Measurements from ENCODE around the gene BHLHE40. TPM values are rescaled to one million over a fixed set of nuclear protein-coding genes. Genes with fewer than 3 reads are reported as not detected.

Gene BHLHE40
- total and polyA plus RNA-seq, 2 of the 13 experiments (the other 11 are each of a cell fraction or from before 2014, with no cell fraction given), result 1.8 to 51.0 TPM

DNA sequence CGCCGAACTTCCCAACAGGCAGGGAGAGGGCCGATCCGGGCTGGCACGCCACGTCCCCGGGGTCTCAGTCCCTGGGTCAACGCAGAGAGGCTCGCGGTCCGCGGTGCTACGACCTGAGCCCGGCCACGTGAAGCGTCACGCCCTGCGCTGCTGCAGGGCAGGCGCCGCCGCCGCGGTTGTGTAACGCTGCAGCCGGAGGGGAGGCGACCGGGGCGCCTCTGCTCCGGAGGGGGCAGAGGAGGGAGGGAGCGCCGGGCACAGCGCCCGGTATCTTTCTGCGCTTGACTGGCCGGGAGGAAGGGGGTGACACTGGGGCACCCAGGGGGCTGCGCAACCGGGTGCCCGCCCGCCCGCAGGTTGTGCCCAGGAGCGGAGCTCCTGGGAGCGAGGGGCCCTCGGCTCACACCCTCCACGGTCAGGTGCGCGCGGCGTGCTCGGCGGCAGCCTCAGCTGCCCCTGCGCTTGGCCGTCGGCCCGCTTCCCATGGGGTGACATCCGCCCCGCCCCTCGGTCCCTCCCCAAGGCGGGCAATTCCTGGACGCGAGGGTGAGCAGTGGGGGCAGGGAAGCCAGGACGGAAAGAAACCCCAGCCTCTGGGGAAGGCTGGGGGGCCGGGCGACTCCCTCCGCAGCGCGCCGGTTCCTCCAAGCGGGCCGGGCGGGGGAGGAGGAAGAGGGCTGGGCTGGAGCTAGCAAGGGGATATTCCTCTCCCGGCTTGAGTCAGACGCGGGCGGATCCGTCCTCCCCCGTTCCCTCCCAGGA is 852 bp upstream of the BHLHE40 start (continued):
- no peak for TF ChIP-seq ZBTB44 (CRISPR knock-in tag; IDR thresholded peaks at IDR 0.05)
- no peak for TF ChIP-seq SMARCC2 (IDR thresholded peaks at IDR 0.05)
- no peak for TF ChIP-seq BRCA1 (CRISPR knock-in tag; IDR thresholded peaks at IDR 0.05)
- TF ChIP-seq ZNF766 (CRISPR knock-in tag; IDR thresholded peaks at IDR 0.05; ENCODE audit: borderline replicate concordance), result peak; percentile 41; the same call in 1 of the 2 replicates
- peak; percentile 76; the same call in 1 of the 2 replicates for TF ChIP-seq TFAP4 (IDR thresholded peaks at IDR 0.05; ENCODE audit: borderline replicate concordance, low read depth)
- peak; percentile 92 for TF ChIP-seq HOXA9 (CRISPR knock-in tag; IDR thresholded peaks at IDR 0.05; ENCODE audit: borderline replicate concordance)
- no peak for TF ChIP-seq NFIB (CRISPR knock-in tag; IDR thresholded peaks at IDR 0.05; ENCODE audit: borderline replicate concordance)
- TF ChIP-seq ZNF772 (CRISPR knock-in tag; IDR thresholded peaks at IDR 0.05), result peak; percentile 91
- TF ChIP-seq, protein P1, sequence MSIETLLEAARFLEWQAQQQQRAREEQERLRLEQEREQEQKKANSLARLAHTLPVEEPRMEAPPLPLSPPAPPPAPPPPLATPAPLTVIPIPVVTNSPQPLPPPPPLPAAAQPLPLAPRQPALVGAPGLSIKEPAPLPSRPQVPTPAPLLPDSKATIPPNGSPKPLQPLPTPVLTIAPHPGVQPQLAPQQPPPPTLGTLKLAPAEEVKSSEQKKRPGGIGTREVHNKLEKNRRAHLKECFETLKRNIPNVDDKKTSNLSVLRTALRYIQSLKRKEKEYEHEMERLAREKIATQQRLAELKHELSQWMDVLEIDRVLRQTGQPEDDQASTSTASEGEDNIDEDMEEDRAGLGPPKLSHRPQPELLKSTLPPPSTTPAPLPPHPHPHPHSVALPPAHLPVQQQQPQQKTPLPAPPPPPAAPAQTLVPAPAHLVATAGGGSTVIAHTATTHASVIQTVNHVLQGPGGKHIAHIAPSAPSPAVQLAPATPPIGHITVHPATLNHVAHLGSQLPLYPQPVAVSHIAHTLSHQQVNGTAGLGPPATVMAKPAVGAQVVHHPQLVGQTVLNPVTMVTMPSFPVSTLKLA (IDR thresholded peaks at IDR 0.05), result peak; percentile 52
- peak; percentile 78 for TF ChIP-seq HNRNPK (IDR thresholded peaks at IDR 0.05; ENCODE audit: low read depth, low read length, poor library complexity, severe bottlenecking)
- no peak for TF ChIP-seq ZNF75D (CRISPR knock-in tag; IDR thresholded peaks at IDR 0.05; ENCODE audit: borderline replicate concordance)
- no peak for TF ChIP-seq ZNF382 (CRISPR knock-in tag; IDR thresholded peaks at IDR 0.05; ENCODE audit: borderline replicate concordance)
- peak; percentile 82; the same call in 1 of the 2 replicates for TF ChIP-seq PRMT3 (CRISPR knock-in tag; IDR thresholded peaks at IDR 0.05; ENCODE audit: borderline replicate concordance, low read depth)
- TF ChIP-seq FOXA1 (IDR thresholded peaks at IDR 0.05), result no peak
- TF ChIP-seq FOXA1 (CRISPR knock-in tag; IDR thresholded peaks at IDR 0.05), result peak; percentile 48; the same call in 1 of the 2 replicates
- no peak for TF ChIP-seq TP53 (CRISPR knock-in tag; conservative IDR thresholded peaks at IDR 0.05)
- peak; percentile 82; the same call in 1 of the 2 replicates for TF ChIP-seq ZBTB38 (CRISPR knock-in tag; IDR thresholded peaks at IDR 0.05)
- TF ChIP-seq FOXP4 (CRISPR knock-in tag; IDR thresholded peaks at IDR 0.05), result peak; percentile 84
- no peak; the same call in 1 of the 2 replicates for TF ChIP-seq MTF2 (CRISPR knock-in tag; IDR thresholded peaks at IDR 0.05; ENCODE audit: borderline replicate concordance)
- TF ChIP-seq SMAD1 (CRISPR knock-in tag; IDR thresholded peaks at IDR 0.05; ENCODE audit: borderline replicate concordance, low read depth), result no peak
- no peak; the same call in 1 of the 2 replicates for TF ChIP-seq ZFP37 (CRISPR knock-in tag; IDR thresholded peaks at IDR 0.05; ENCODE audit: borderline replicate concordance)
- TF ChIP-seq ZNF30 (CRISPR knock-in tag; IDR thresholded peaks at IDR 0.05), result peak; percentile 75
- peak; percentile 58; the same call in 1 of the 2 replicates for TF ChIP-seq ZNF891 (CRISPR knock-in tag; IDR thresholded peaks at IDR 0.05)
